ENCODE measurements around the gene SLC38A3.

DNA sequence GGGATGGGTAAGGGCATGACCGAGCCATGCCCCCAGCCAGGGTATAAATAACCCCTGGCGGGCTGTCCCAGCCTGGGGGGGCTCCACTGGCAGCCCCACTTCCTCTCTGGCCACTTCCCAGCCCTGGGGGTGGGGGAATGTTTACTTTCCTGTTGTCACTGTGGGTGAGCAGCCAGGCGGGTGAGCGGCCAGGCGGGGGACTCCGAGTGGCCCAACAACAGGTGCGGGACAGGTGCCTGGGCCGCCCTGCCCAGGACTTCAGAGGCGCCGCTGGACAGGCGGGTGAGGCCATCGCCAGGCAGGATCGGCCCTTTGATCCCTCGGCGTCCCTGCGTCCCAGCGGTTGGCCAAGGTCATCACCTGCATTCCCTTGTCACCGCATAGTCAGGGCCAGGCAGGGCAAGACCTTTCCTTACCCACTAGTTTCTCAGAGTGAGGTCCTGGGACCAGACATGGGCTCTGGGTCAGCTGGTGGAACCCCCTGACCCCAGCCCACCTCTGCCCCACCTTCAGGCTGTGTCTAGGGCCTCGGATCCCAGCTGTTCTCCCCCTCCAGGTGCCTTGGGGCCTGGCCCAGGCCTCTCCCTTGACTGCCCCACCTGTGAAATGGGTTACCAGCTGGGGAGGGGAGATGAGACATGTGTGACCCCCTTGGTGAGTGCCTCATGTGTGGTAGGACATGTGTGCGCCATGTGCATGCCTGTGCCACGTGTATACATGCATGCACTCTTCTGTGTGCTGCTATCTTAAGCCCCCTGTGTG lies 33.4 kb upstream of the SLC38A3 start:
- no peak for TF ChIP-seq EZH2 (IDR thresholded peaks at IDR 0.05; ENCODE audit: borderline replicate concordance)
- no peak for TF ChIP-seq CTCF (IDR thresholded peaks at IDR 0.05; ENCODE audit: poor library complexity)
- no peak for TF ChIP-seq EZH2phosphoT487 (IDR thresholded peaks at IDR 0.05; ENCODE audit: low read depth, severe bottlenecking, unreplicated experiment)

Data from hepatocyte (in vitro differentiated cells).